ENCODE results near the gene FAHD2A.

FAHD2A gene

DNA sequence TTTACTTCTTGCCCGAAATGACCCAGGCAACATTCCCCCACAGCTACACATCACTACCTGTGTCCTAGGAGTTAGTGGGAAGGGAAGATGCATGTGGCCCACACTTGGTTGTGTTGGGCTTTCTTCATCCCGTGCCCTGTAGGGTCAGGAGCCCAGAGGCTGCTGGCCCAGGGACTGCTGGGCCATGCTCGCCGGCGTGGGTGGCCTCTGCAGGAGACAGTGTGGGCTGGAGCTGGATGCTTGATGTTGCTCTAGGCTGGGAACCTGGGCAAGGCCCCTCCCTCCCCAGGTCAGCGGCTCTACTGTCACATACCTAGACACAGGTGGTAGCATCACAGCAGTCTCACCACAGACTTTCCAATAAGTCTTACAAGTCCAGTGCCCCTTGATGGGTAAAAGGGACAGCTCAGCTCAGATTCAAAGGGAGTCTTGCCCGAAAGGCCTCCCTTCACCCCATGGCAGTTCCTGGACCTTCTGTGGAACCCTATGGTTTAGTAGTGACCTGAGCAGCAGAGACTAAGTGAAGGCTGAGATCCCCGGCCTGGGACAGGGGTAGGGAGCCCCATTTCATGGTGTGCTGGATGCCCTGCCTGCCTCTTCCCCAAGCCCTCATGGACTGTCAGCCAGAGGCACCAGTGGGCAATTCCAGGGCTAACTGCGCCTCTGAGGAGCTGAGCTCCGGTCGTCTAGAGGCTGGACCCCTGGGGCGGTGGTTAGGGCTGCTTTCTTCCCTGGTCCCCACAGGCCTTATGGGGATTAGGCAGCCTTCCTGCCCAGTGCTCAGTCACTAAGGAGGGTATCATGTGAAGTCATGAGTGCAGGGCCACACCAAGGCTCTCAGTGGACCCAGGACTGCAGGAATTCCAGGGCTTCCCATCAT lies 45.4 kb upstream of the FAHD2A start:
- DNase-seq (ENCODE audit: low read depth), result no peak

DNA sequence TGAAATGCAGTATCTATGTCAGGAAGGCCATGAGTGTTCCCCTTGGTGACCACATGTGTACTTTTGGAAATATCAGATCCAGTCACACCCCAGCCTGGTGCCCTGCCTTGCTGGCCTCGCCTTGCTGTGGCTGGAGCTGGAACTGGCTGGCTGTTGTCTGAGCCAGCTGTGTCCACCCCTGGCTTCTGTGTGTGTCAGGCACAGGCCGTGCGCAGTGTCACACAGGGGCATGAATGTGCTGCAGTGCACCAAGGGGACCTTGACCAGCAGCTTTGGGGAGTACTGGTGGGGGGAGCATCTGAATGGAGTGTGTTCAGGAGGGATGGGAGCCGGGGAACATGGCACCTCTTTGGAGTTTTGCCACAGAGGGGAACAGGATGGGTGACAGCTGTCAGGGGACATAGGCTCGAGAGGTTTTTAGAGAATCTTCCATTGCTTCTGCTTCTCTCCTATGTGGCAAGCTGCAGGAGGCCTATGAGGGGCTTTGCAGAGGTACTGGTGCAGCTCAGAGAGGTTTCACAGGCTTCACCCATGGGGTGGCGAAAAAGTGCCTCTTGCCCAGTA lies 44.7 kb upstream of the FAHD2A start:
- TF ChIP-seq, protein P1, sequence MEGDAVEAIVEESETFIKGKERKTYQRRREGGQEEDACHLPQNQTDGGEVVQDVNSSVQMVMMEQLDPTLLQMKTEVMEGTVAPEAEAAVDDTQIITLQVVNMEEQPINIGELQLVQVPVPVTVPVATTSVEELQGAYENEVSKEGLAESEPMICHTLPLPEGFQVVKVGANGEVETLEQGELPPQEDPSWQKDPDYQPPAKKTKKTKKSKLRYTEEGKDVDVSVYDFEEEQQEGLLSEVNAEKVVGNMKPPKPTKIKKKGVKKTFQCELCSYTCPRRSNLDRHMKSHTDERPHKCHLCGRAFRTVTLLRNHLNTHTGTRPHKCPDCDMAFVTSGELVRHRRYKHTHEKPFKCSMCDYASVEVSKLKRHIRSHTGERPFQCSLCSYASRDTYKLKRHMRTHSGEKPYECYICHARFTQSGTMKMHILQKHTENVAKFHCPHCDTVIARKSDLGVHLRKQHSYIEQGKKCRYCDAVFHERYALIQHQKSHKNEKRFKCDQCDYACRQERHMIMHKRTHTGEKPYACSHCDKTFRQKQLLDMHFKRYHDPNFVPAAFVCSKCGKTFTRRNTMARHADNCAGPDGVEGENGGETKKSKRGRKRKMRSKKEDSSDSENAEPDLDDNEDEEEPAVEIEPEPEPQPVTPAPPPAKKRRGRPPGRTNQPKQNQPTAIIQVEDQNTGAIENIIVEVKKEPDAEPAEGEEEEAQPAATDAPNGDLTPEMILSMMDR (IDR thresholded peaks at IDR 0.05; ENCODE audit: insufficient read depth, low read depth, low read length, missing control alignments), result no peak
- DNase-seq (ENCODE audit: low read depth), result no peak
- H3K4me3 ChIP-seq (ENCODE audit: low read depth, low read length), result no peak overlapping the region

More for the DNA sequence above, 45.4 kb upstream of the FAHD2A start:
- no peak overlapping the region for H3K4me3 ChIP-seq (ENCODE audit: low read depth, low read length)
- TF ChIP-seq, protein P1 (IDR thresholded peaks at IDR 0.05; ENCODE audit: insufficient read depth, low read depth, low read length, missing control alignments), result no peak

DNA sequence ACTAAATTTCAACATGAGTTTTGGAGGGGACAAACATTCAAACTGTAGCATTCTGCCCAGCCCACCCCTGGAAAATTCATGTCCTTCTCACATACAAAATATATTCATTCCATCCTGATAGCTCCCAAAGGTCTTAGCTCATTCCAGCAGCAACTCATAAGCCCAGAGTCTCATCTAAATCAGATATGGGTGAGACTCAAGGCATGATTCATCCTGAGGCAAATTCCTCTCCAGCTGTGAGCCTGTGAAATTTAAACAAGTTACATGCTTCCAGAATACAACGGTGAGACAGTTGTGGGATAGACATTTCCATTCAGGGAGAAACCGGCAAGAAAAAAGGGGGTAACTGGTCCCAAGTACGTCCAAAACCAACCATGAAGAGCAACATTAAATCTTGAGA lies 43.5 kb upstream of the FAHD2A start:
- no peak overlapping the region for H3K4me3 ChIP-seq (ENCODE audit: low read depth, low read length)
- DNase-seq (ENCODE audit: low read depth), result no peak

DNA sequence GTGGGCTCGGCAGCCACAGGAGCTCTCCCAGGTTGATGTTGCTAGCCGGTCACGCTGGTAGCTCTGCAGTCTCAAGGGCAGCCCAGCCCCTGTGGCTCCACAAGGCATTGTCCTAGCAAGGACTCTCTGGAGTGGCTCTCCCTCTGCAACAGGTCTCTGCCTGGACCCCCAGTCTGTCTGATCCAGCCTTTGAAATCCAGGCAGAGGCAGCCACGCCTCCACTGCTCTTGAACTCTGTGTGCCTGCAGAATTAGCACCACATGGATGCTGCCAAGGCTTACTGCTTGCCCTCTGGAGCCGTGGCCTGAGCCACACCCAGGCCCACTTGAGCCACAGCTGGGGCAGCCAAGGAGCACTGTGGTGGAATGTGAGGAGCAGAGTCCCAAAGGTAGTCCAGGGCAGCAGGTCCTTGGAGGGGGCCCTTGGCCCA lies 43.0 kb upstream of the FAHD2A start:
- DNase-seq (ENCODE audit: low read depth), result no peak
- TF ChIP-seq, protein P1 (IDR thresholded peaks at IDR 0.05; ENCODE audit: insufficient read depth, low read depth, low read length, missing control alignments), result no peak
- no peak overlapping the region for H3K4me3 ChIP-seq (ENCODE audit: low read depth, low read length)

More for the DNA sequence above, 43.5 kb upstream of the FAHD2A start:
- TF ChIP-seq, protein P1 (IDR thresholded peaks at IDR 0.05; ENCODE audit: insufficient read depth, low read depth, low read length, missing control alignments), result no peak

DNA sequence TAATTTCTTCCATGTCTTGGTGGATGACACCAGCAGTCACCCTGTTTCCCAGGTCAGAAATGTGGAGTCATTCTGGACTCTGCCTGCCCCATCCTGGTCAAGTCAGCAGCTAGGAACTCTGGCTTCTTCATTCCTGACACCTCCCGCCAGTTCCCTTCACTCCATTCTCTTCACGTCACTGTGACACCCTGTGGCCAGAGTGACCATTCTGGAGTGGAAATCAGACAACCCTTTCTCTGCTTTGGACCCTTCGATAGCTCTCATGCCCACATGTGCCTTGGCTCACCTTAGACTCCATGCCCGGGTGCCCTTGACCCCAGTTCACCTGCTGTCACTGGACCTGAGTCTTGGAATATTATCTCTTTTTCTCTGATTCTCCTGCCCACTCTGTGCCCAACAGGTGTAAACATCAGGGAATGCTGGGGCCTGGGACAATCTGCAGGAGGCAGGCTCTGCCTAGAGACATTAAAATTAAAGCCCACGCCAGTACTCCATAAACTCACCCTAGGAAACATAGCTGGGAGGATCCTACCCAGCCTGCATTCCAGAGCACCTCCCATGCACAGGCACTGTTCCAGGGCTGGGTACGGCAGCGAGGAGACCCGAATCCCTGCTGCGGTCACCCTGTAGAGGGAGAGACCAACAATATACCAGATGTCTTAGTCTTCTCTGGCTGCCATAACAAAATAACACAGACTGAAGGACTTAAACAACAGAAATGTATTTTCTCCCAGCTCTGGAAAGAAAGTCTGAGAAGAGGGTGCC lies 41.1 kb upstream of the FAHD2A start:
- TF ChIP-seq, protein P1 (IDR thresholded peaks at IDR 0.05; ENCODE audit: insufficient read depth, low read depth, low read length, missing control alignments), result no peak
- no peak for DNase-seq (ENCODE audit: low read depth)
- H3K4me3 ChIP-seq (ENCODE audit: low read depth, low read length), result no peak overlapping the region

DNA sequence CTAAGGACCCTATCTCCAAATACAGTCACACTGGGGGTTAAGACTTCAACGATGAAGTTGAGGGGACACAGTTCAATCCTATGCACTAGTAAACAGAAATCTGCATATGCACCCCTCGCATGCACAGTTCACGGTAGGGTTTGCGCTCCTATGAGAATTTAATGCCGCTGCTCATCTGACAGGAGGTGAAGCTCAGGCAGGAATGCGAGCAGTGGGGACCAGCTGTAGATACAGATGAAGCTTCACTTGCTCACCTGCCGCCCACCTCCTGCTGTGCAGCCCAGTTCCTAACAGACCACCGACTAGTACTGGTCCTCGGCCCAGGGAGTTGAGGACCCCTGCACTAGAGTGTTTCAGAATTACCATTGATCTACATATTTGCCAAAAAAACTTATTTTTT lies 40.0 kb upstream of the FAHD2A start:
- no peak overlapping the region for H3K4me3 ChIP-seq (ENCODE audit: low read depth, low read length)
- TF ChIP-seq, protein P1 (IDR thresholded peaks at IDR 0.05; ENCODE audit: insufficient read depth, low read depth, low read length, missing control alignments), result no peak
- DNase-seq (ENCODE audit: low read depth), result no peak
